HT-29 (cell line): ENCODE data around the gene SIK1. TPM values are rescaled to one million over a fixed set of nuclear protein-coding genes. Genes with fewer than 3 reads are reported as not detected.
"Not testable (repeated sequence)": the region's sequence is repeated elsewhere in the genome, so short reads cannot be mapped to it uniquely, and the experiment has no call there.

Source experiments
- DNase-seq: peaks from one replicate; pipeline ENCODE4 v3.0.0-alpha.2; 2015; ENCODE audit warnings: low spot score
- total RNA-seq: library from RNA; depleted of rRNA; stranded (reverse); fragments of >200 nt; shearing (Covaris generic); gene quantifications from 2 replicates; pipeline ENCODE4 v1.2.3, GENCODE V29; 2014

Gene SIK1
- total RNA-seq, 1 experiment from 2014 or later, result 29.7 TPM

- not testable (repeated sequence) for DNase-seq
Measured at GRCh38 chr21:43440835-43441727, 14.2 kb upstream of the SIK1 start.

GRCh38 chr21:43439316-43440075 is 12.6 kb upstream of the SIK1 start:
- DNase-seq, result peak; percentile 0

GRCh38 chr21:43436272-43436671 is 9.3 kb upstream of the SIK1 start:
- DNase-seq, result not testable (repeated sequence)

- not testable (repeated sequence) for DNase-seq
Measured at GRCh38 chr21:43433340-43434136, 6.6 kb upstream of the SIK1 start.

GRCh38 chr21:43430830-43431416 is 4.0 kb upstream of the SIK1 start:
- not testable (repeated sequence) for DNase-seq

- DNase-seq, result not testable (repeated sequence)
Measured at GRCh38 chr21:43428964-43429363, 2.0 kb upstream of the SIK1 start.

- not testable (repeated sequence) for DNase-seq
Measured at GRCh38 chr21:43427242-43427559, 270 bp upstream of the SIK1 start.

- DNase-seq, result not testable (repeated sequence)
Measured at GRCh38 chr21:43426004-43426403, 927 bp downstream of the SIK1 start.

GRCh38 chr21:43419475-43419874 is 7.5 kb downstream of the SIK1 start:
- not testable (repeated sequence) for DNase-seq

GRCh38 chr21:43414576-43414975 is 12.4 kb downstream of the SIK1 start:
- not testable (repeated sequence) for DNase-seq

GRCh38 chr21:43412020-43412788 is 14.7 kb downstream of the SIK1 start:
- not testable (repeated sequence) for DNase-seq

- DNase-seq, result not testable (repeated sequence)
Measured at GRCh38 chr21:43410456-43411068, 16.4 kb downstream of the SIK1 start.

- DNase-seq, result not testable (repeated sequence)
Measured at GRCh38 chr21:43407139-43407538, 19.8 kb downstream of the SIK1 start.

GRCh38 chr21:43404450-43404849 is 22.5 kb downstream of the SIK1 start:
- not testable (repeated sequence) for DNase-seq

- DNase-seq, result not testable (repeated sequence)
Measured at GRCh38 chr21:43403651-43404430, 23.1 kb downstream of the SIK1 start.

- DNase-seq, result not testable (repeated sequence)
Measured at GRCh38 chr21:43401125-43401524, 25.8 kb downstream of the SIK1 start.

- not testable (repeated sequence) for DNase-seq
Measured at GRCh38 chr21:43399595-43400015, 27.3 kb downstream of the SIK1 start.

- not testable (repeated sequence) for DNase-seq
Measured at GRCh38 chr21:43399136-43399535, 27.8 kb downstream of the SIK1 start.

- not testable (repeated sequence) for DNase-seq
Measured at GRCh38 chr21:43398533-43398932, 28.4 kb downstream of the SIK1 start.
